Loucy (cell line): Measurements from ENCODE around the gene ALS2CL.

Experiments
- H2AFZ ChIP-seq: fragments of 200-600 bp; sonication (generic); 2 replicates; pipeline ENCODE4 v1.6.0; 2016; ENCODE audit warnings: antibody characterized with exemption, mild to moderate bottlenecking, low read length, moderate library complexity
- H3F3A ChIP-seq: fragments of 200-600 bp; 2 replicates; pipeline ENCODE4 v1.6.0; 2016; ENCODE audit warnings: antibody characterized with exemption, low read depth, mild to moderate bottlenecking
- H3K27me3 ChIP-seq: fragments of 200-600 bp; sonication (generic); 2 replicates; pipeline ENCODE4 v1.6.1; 2014; ENCODE audit warnings: low read length, mild to moderate bottlenecking; ENCODE audit not compliant: insufficient read depth, poor library complexity, severe bottlenecking
- H3K36me3 ChIP-seq: fragments of 200-600 bp; sonication (generic); 2 replicates; pipeline ENCODE4 v1.6.1; 2016; ENCODE audit warnings: low read length; ENCODE audit not compliant: insufficient read depth
- H3K4me1 ChIP-seq: fragments of 200-600 bp; sonication (generic); 2 replicates; pipeline ENCODE4 v1.5.1; 2014; ENCODE audit warnings: low read length, mild to moderate bottlenecking; ENCODE audit not compliant: insufficient read depth, poor library complexity, severe bottlenecking
- H3K4me2 ChIP-seq: fragments of 200-600 bp; sonication (generic); 2 replicates; pipeline ENCODE4 v1.6.0; 2014; ENCODE audit warnings: antibody characterized with exemption, low read length, low read depth, mild to moderate bottlenecking; ENCODE audit not compliant: poor library complexity, severe bottlenecking
- H3K4me3 ChIP-seq: fragments of 200-600 bp; sonication (generic); 2 replicates; pipeline ENCODE4 v1.5.1; 2014; ENCODE audit warnings: low read length, mild to moderate bottlenecking, mixed read lengths; ENCODE audit not compliant: poor library complexity, severe bottlenecking
- H3K79me2 ChIP-seq: fragments of 200-600 bp; sonication (generic); 2 replicates; pipeline ENCODE4 v1.6.1; 2014; ENCODE audit warnings: low read length; ENCODE audit not compliant: insufficient read depth
- H3K9ac ChIP-seq: fragments of 200-600 bp; sonication (generic); 2 replicates; pipeline ENCODE4 v1.6.0; 2014; ENCODE audit warnings: mild to moderate bottlenecking, low read depth, low read length, moderate library complexity; ENCODE audit not compliant: poor library complexity, severe bottlenecking
- H3K9me2 ChIP-seq: fragments of 200-600 bp; sonication (generic); replicated peaks from 2 replicates; pipeline ENCODE4 v1.6.1; 2016; ENCODE audit warnings: low read depth, low read length, mixed read lengths
- H3K9me3 ChIP-seq: fragments of 200-600 bp; sonication (generic); 2 replicates; pipeline ENCODE4 v1.6.1; 2014; ENCODE audit warnings: mild to moderate bottlenecking, antibody characterized with exemption, low read length, low read depth; ENCODE audit not compliant: insufficient read depth
- H4K20me1 ChIP-seq: fragments of 200-600 bp; sonication (generic); 2 replicates; pipeline ENCODE4 v1.6.0; 2014; ENCODE audit warnings: antibody characterized with exemption, low read length, mild to moderate bottlenecking; ENCODE audit not compliant: insufficient read depth, poor library complexity, severe bottlenecking
- CTCF ChIP-seq: fragments of 200-600 bp; sonication (generic); conservative IDR thresholded peaks from 2 replicates; pipeline ENCODE4 v1.5.1; 2014; ENCODE audit warnings: mild to moderate bottlenecking, antibody characterized with exemption, low read length
- EZH2phosphoT487 ChIP-seq: fragments of 200-600 bp; IDR thresholded peaks from 2 replicates; pipeline ENCODE4 v1.6.1; 2018; ENCODE audit warnings: antibody characterized with exemption, mild to moderate bottlenecking, moderate library complexity, borderline replicate concordance

The ALS2CL gene

GRCh38 chr3:46709157-46709654, 15.7 kb upstream of the ALS2CL start:
- no peaks in the 10 kb centered on the region for H3K79me2 ChIP-seq
- no peaks in the 10 kb centered on the region for H3K27me3 ChIP-seq
- H3K9me2 ChIP-seq: no peaks in the 10 kb centered on the region
- no peaks in the 10 kb centered on the region for H4K20me1 ChIP-seq
- H3K9ac ChIP-seq: no peak overlapping the region
- H3F3A ChIP-seq: no peaks in the 10 kb centered on the region
- no peaks in the 10 kb centered on the region for H3K36me3 ChIP-seq
- H3K4me3 ChIP-seq: no peak overlapping the region
- H2AFZ ChIP-seq: no peak overlapping the region
- H3K4me1 ChIP-seq: no peaks in the 10 kb centered on the region
- TF ChIP-seq EZH2phosphoT487 (no peak), CTCF (no peak)
- H3K4me2 ChIP-seq: no peak overlapping the region
- H3K9me3 ChIP-seq: no peaks in the 10 kb centered on the region

GRCh38 chr3:46708401-46709156, 15.1 kb upstream of the ALS2CL start:
- H2AFZ ChIP-seq: no peak overlapping the region
- no peaks in the 10 kb centered on the region for H3K36me3 ChIP-seq
- H3K9me3 ChIP-seq: no peaks in the 10 kb centered on the region
- H3K4me2 ChIP-seq: no peak overlapping the region
- no peak for TF ChIP-seq CTCF
- no peak for TF ChIP-seq EZH2phosphoT487
- no peaks in the 10 kb centered on the region for H3K79me2 ChIP-seq
- H3F3A ChIP-seq: no peaks in the 10 kb centered on the region
- H3K27me3 ChIP-seq: no peaks in the 10 kb centered on the region
- no peak overlapping the region for H3K4me3 ChIP-seq
- H3K4me1 ChIP-seq: no peaks in the 10 kb centered on the region
- no peaks in the 10 kb centered on the region for H3K9me2 ChIP-seq
- no peak overlapping the region for H3K9ac ChIP-seq
- no peaks in the 10 kb centered on the region for H4K20me1 ChIP-seq

- H3K9me2 ChIP-seq: no peaks in the 10 kb centered on the region
- H4K20me1 ChIP-seq: no peaks in the 10 kb centered on the region
- no peak for TF ChIP-seq EZH2phosphoT487
- no peak for TF ChIP-seq CTCF
- no peaks in the 10 kb centered on the region for H3K36me3 ChIP-seq
- no peaks in the 10 kb centered on the region for H3K27me3 ChIP-seq
- no peaks in the 10 kb centered on the region for H3K79me2 ChIP-seq
- H3K4me1 ChIP-seq: no peaks in the 10 kb centered on the region
- H3K9me3 ChIP-seq: no peaks in the 10 kb centered on the region
- H3K4me2 ChIP-seq: no peak overlapping the region
- no peak overlapping the region for H3K4me3 ChIP-seq
- no peaks in the 10 kb centered on the region for H3F3A ChIP-seq
- no peak overlapping the region for H2AFZ ChIP-seq
- H3K9ac ChIP-seq: no peak overlapping the region
Measured at GRCh38 chr3:46707601-46708011, 14.1 kb upstream of the ALS2CL start.
